OCI-LY1 (cell line): ENCODE data around the gene SMIM22.

Experiments used
- EZH2 ChIP-seq: fragments of 200-600 bp; sonication (generic), shearing (Covaris generic); IDR thresholded peaks from 2 replicates; pipeline ENCODE4 v1.8.0; 2017; ENCODE audit warnings: borderline replicate concordance, mixed run types, mild to moderate bottlenecking, antibody characterized with exemption, low read length, moderate library complexity, mixed read lengths
- TF ChIP-seq, protein P1 (sequence below): fragments of 200-600 bp; sonication (generic), shearing (Covaris generic); IDR thresholded peaks from 2 replicates; pipeline ENCODE4 v1.5.1; 2017; ENCODE audit warnings: mild to moderate bottlenecking, antibody characterized with exemption, low read length, moderate library complexity, mixed read lengths

DNA sequence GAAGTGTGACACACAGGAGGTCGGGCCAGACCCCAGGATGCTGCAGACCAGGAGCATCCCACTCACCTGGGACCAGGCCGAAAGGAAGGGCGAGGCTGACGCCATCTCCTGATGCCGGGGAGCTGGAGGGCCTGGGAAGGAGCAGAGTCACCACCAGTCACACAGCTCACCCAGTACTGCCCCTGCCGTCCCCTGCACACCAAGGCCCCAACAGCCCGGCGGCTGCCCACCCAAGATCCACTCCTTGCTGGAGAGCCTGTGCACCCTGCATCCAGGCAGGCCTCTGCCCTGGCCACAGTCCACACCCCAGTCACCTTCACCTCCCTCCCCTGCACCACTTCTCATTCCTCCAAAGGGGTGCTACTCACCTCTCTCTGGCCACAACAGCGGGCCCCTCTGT is 33.0 kb upstream of the SMIM22 start:
- TF ChIP-seq, protein P1, sequence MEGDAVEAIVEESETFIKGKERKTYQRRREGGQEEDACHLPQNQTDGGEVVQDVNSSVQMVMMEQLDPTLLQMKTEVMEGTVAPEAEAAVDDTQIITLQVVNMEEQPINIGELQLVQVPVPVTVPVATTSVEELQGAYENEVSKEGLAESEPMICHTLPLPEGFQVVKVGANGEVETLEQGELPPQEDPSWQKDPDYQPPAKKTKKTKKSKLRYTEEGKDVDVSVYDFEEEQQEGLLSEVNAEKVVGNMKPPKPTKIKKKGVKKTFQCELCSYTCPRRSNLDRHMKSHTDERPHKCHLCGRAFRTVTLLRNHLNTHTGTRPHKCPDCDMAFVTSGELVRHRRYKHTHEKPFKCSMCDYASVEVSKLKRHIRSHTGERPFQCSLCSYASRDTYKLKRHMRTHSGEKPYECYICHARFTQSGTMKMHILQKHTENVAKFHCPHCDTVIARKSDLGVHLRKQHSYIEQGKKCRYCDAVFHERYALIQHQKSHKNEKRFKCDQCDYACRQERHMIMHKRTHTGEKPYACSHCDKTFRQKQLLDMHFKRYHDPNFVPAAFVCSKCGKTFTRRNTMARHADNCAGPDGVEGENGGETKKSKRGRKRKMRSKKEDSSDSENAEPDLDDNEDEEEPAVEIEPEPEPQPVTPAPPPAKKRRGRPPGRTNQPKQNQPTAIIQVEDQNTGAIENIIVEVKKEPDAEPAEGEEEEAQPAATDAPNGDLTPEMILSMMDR = no peak
- no peak for TF ChIP-seq EZH2
